ENCODE data around the gene CYP4F8. TPM values are rescaled to one million over a fixed set of nuclear protein-coding genes. Genes with fewer than 3 reads are reported as not detected.

Gene CYP4F8
- total and polyA plus RNA-seq, 8 donors = 0.04 to 0.10 TPM; not detected in 6

DNA sequence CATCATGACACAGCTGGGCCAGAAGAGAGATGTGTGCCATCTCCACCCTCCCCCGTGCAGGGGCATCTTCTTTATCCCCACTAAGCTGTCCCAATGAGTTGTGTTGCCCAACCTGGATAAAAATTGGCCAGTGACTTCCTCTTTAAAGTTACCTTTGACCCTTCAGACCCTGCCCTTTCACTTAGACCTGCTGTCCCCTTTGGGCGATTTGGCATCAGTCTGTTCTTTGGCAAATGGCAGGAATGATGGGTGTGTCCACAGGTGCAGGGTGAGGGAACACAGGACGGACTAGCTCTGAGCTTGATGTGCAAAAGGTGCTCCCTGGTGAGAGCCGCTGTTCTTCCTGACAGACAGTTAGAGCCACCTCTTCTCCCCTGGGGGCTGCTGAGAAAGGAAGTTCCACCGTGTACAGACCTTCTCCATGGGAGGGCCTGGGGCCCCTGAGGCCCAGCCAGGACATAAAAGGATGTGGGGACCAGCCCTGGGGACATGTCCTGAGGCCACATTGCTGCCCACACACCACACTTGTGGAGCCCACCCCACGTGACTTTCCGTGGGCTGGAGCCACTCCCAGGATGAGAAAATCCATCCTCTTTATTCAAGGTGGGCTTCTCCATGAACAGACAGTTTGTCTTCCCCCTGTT is 1.7 kb downstream of the CYP4F8 start:
- Histone ChIP-seq H3K27me3 (peaks cover 0 to 55% of the 10 kb centered on the region in 2 donors), H3K27ac (no peak overlapping the region), H3K9me3 (no peaks in the 10 kb centered on the region), H3K4me3 (no peak overlapping the region), H3K36me3 (no peaks in the 10 kb centered on the region), H3K4me1 (no peaks in the 10 kb centered on the region)
- intact Hi-C loops (cut with DNase I) = no loop called here
- DNase-seq = no peak
- ATAC-seq = no peak
- TF ChIP-seq, protein P1, sequence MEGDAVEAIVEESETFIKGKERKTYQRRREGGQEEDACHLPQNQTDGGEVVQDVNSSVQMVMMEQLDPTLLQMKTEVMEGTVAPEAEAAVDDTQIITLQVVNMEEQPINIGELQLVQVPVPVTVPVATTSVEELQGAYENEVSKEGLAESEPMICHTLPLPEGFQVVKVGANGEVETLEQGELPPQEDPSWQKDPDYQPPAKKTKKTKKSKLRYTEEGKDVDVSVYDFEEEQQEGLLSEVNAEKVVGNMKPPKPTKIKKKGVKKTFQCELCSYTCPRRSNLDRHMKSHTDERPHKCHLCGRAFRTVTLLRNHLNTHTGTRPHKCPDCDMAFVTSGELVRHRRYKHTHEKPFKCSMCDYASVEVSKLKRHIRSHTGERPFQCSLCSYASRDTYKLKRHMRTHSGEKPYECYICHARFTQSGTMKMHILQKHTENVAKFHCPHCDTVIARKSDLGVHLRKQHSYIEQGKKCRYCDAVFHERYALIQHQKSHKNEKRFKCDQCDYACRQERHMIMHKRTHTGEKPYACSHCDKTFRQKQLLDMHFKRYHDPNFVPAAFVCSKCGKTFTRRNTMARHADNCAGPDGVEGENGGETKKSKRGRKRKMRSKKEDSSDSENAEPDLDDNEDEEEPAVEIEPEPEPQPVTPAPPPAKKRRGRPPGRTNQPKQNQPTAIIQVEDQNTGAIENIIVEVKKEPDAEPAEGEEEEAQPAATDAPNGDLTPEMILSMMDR (IDR thresholded peaks at IDR 0.05) = no peak

DNA sequence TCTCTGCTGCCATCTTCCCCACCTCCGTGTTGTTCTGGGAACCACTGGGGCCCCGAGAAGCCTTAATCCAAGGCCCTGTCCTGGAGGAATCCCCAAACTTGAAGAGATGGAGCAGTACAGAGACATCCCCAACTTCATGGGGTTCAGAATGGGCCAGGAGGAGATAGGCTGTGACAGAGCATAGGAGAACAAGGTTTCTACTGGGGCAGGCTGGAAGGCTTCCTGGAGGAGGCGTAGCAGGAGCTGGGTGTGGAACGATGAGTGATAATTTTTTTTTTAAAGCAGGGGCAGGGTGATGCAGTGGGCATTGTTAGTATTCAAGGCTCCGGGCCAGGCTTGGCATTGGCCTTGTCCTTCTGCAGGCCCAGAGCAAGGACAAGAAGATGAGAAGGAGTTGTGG is 3.3 kb downstream of the CYP4F8 start:
- TF ChIP-seq, protein P1 (IDR thresholded peaks at IDR 0.05) = no peak
- H3K27me3 ChIP-seq = peaks cover 0 to 61% of the 10 kb centered on the region in 2 donors
- H3K9me3 ChIP-seq = no peaks in the 10 kb centered on the region
- no peak overlapping the region for H3K27ac ChIP-seq
- H3K4me3 ChIP-seq = no peak overlapping the region
- intact Hi-C loops (cut with DNase I) = no loop called here
- no peaks in the 10 kb centered on the region for H3K36me3 ChIP-seq
- ATAC-seq (no peak), DNase-seq (no peak)
- no peaks in the 10 kb centered on the region for H3K4me1 ChIP-seq

- Histone ChIP-seq H3K27ac (no peak overlapping the region), H3K9me3 (no peaks in the 10 kb centered on the region), H3K4me1 (no peaks in the 10 kb centered on the region), H3K27me3 (peaks cover 0 to 66% of the 10 kb centered on the region in 2 donors), H3K36me3 (no peaks in the 10 kb centered on the region), H3K4me3 (no peak overlapping the region)
- ATAC-seq = no peak
- intact Hi-C loops (cut with DNase I) = loop anchor here in 1 of 2 donors (10.0 kb wide), 1 partner anchor 243 kb away; no protein-coding TSS in a partner anchor
- TF ChIP-seq, protein P1 (IDR thresholded peaks at IDR 0.05) = no peak
- no peak for DNase-seq
Observed at GRCh38 chr19:15621801-15622200, 6.8 kb downstream of the CYP4F8 start.

- H3K36me3 ChIP-seq = no peaks in the 10 kb centered on the region
- DNase-seq (no peak), ATAC-seq (no peak)
- H3K9me3 ChIP-seq = no peaks in the 10 kb centered on the region
- H3K27ac ChIP-seq = no peak overlapping the region
- peaks cover 0 to 56% of the 10 kb centered on the region in 2 donors for H3K27me3 ChIP-seq
- intact Hi-C loops (cut with DNase I) = loop anchor here in 1 of 2 donors (10.0 kb wide), 1 partner anchor 242 kb away; no protein-coding TSS in a partner anchor
- no peak overlapping the region for H3K4me3 ChIP-seq
- no peaks in the 10 kb centered on the region for H3K4me1 ChIP-seq
- TF ChIP-seq, protein P1 (IDR thresholded peaks at IDR 0.05) = no peak
Observed at GRCh38 chr19:15622991-15623390, 8.0 kb downstream of the CYP4F8 start.

- TF ChIP-seq, protein P1 (IDR thresholded peaks at IDR 0.05) = no peak
- H3K4me1 ChIP-seq = no peaks in the 10 kb centered on the region
- DNase-seq = peak in 1 of 4 donors; percentile 12
- intact Hi-C loops (cut with DNase I) = loop anchor here in 1 of 2 donors (10.0 kb wide), 1 partner anchor 241 kb away; no protein-coding TSS in a partner anchor
- H3K36me3 ChIP-seq = no peaks in the 10 kb centered on the region
- no peak for ATAC-seq
- H3K9me3 ChIP-seq = no peaks in the 10 kb centered on the region
- no peak overlapping the region for H3K27ac ChIP-seq
- H3K27me3 ChIP-seq = peaks cover 0 to 56% of the 10 kb centered on the region in 2 donors
- H3K4me3 ChIP-seq = no peak overlapping the region
Observed at GRCh38 chr19:15623711-15624318, 8.8 kb downstream of the CYP4F8 start.
